OCI-M1 (cell line): ENCODE data around the gene SYCE3.
"Not testable (repeated sequence)": the region's sequence is repeated elsewhere in the genome, so short reads cannot be mapped to it uniquely, and the experiment has no call there.

ENCODE experiments used
- DNase-seq: peaks from one replicate; lab custom pipeline; 2025; lab: John Stamatoyannopoulos, UW

The SYCE3 gene

GRCh38 chr22:50520826-50521453, 41.8 kb downstream of the SYCE3 start:
- no peak for DNase-seq

- DNase-seq = not testable (repeated sequence)
Measured at GRCh38 chr22:50520184-50520583, 42.5 kb downstream of the SYCE3 start.

GRCh38 chr22:50519151-50519550, 43.6 kb downstream of the SYCE3 start:
- no peak for DNase-seq

- no peak for DNase-seq
Measured at GRCh38 chr22:50518606-50519005, 44.1 kb downstream of the SYCE3 start.

- no peak for DNase-seq
Measured at GRCh38 chr22:50517495-50518260, 45.0 kb downstream of the SYCE3 start.

- DNase-seq = no peak
Measured at GRCh38 chr22:50516891-50517290, 45.8 kb downstream of the SYCE3 start.

DNA sequence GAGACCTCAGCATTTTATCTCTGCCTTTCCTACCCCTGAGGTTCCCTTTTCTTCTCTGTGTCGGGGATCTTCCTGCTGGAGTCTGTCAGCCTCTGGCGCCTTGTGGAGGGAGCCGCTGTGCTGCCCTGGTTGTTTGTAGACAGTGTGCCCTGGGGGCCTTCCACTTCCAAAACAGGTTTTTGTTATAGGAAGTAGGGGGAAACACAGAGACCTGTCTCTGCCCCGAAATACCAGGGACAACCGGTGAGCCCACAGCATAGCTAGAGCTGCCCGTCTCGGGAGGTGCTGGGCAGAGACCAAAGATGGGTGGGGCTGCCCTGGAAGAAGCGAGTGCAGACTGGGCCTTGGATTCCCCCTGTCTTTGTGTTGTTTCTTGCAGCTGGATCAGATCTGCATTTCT, 46.7 kb downstream of the SYCE3 start:
- no peak for DNase-seq

DNA sequence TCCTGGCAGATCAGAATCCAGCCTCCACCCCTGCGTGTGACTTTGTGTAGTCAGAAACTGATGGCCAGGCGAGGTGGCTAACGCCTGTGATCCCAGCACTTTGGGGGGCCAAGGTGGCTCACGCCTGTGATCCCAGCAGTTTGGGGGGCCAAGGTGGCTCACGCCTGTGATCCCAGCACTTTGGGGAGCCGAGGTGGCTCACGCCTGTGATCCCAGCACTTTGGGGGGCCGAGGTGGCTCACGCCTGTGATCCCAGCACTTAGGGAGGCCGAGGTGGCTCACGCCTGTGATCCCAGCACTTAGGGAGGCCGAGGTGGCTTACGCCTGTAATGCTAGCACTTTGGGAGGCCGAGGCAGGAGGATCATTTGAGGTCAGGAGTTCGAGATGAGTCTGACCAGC, 49.5 kb downstream of the SYCE3 start:
- no peak for DNase-seq

GRCh38 chr22:50508897-50509296, 53.8 kb downstream of the SYCE3 start:
- no peak for DNase-seq

DNA sequence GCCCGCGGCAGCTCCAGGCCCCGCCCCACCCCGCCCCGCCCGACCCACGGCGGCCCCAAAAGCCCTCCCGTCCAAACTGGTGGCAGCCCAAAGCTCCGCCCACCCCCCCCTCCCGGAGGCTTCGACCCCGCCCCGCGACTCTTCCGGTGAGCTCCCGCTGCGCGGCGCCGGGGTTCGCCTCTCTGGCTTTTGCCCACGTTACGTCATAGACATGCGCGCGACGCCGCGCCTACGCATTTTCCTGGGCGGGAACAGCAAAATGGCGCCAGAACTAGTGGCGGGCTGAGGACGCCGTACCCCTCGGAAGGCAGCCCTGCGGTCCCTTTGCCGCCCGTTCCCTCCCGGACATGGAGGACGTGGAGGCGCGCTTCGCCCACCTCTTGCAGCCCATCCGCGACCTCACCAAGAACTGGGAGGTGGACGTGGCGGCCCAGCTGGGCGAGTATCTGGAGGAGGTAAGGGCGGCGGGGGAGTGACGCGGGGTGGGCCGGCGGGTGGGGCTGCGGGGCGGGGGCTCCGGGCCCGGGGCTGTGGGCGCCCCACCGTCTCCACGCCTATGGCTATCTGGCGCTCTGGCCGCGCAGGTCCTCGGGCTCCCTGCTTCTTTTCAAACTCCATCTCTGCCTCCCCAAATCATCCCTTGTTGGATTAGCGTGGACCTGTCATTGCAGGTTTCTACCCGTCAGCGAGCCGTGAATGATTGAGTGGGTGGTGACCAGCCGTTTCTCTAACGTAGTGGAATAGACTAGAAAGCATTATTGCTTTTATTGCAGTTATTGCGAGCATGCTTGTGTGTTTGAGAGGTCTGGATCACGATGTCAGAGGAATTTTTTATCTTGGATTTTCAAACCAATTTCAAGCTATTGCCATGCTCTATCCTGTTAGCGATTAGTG, 54.5 kb downstream of the SYCE3 start, which contains the start of gene NCAPH2:
TSS of gene NCAPH2 (plus strand) at position 234 of the 894 bp plus-strand sequence. CDS start at position 348, 114 bp downstream.
- DNase-seq = peak; percentile 97

DNA sequence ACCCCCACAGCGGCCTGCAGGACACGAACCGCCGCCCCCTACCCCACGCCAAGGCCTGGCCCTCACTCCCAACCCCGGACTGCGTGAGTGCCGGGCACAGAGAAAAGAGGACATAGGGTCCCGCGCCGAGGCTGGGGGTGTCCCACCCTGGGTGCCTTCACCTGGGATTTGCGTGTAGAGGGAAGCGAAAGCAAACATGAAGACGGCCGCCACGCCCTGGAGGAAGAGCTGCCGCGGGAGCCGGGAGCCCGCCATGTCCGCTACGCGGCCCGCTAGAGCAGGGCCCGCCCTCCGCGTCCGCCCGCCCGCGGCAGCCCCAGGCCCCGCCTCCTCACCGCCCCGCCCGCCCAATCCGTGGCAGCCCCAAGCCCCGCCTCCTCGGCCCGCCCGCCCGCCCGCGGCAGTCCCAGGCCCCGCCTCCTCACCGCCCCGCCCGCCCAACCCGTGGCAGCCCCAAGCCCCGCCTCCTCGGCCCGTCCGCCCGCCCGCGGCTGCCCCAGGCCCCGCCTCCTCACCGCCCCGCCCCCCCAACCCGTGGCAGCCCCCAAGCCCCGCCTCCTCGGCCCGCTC, 55.2 kb downstream of the SYCE3 start, which contains the start of gene LMF2:
TSS of gene LMF2 (minus strand) at position 282 of the 570 bp plus-strand sequence. CDS start at position 255, 27 bp downstream.
- no peak for DNase-seq

GRCh38 chr22:50506611-50507420, 55.9 kb downstream of the SYCE3 start:
- DNase-seq = peak; percentile 33

DNA sequence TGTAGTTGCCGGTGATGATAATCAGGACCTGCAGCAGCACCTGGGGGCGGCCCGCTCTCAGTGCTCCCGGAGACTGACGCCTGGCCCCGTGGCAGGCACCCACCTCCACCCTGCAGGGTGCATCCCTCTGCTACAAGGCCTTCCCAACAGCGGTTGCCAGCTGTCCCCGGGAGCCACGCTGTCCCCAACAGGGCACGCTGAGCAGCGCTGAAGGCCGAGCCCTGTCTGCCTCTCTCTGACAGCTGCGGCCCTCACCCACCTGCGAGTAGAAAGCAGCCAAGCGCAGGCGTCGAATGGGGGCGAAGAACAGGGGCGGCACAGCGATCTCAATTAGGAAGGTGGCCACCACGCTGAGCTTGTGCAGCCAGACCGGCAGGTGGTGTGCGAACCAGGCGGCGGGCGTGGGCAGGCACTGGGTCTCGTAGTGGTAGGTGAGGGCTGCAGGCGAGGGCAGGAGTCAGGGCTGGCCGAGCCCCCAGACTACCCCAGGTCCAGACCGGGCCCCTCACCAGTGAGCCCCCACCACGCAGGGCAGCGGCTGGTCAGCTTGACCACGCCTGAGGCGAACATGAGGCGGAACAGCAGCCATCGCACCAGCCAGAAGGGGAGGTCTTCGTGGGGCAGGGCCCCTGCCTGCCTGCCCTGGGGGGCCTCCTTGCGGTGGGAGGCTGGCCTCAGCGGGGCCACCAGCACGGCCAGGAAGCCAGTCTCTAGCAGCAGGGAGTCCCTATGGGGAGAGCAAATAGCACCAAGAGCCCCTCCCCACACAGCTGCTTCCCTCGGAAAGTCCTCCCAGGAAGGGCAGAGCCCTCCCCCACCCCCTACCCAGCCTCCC, 56.7 kb downstream of the SYCE3 start:
- no peak for DNase-seq

DNA sequence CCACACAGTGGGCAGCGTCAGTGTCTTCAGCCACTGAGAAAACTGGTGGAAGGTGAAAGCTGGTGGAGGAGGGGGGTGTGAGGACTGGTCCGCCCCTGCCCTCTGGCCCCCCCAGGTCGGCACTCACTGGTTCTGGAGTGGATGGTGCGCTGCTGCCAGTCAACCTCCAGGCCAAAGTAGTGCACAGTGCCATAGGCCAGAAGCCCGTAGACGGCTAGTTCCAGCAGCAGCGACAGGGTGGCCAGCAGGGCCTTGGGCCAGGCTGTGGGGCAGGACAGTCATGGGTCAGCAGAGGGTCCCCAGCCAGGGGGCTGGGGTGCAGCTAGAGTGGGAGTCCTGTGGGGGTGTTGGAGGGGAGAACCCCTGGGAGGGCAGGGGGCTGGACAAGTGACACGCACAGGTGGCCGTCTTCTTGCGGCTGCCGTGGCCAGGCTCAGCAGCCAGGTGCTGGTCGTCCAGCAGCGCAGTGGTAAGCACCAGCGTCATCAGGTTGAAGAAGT, 57.4 kb downstream of the SYCE3 start:
- DNase-seq = no peak

DNA sequence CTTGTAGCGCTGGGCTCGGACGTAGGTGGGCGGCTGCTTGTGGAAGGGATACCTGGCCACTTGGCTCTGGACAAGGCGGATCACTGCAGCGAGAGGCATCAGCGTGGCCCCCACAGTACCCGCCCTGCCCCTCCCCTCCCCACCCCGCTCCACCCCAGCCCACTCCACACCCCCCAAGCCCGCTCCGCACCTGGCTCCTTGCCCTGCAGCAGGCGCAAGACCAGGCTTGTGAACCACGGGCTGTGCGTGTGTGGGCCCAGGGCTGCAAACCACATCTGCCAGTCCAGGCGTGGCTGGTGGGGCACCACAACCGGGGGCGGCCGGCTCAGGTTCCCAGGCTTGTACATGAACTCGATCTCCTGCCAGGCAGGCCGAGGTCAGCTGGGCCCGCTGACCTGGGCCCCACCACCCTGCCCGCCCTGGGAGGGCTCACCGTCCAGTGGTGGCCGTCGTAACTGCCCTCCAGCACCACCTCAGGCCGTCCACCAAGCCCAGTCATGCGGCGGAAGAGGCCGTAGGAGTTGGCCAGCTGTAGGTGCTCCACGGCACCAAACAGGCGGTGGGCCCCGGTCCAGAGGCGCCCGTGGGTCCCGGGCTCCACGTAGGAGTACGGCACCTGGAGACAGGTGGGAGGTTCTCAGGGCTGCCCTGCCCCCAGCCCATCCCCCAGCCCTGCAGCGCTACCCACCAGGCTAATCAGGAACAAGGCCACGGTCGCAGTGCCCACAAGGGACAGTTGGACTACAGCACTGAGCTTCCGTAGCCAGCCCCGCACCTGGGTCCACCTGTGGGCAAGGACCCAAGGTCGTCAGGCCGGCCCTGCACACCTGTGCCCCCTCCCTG, 58.1 kb downstream of the SYCE3 start:
- no peak for DNase-seq

GRCh38 chr22:50503475-50504145, 59.1 kb downstream of the SYCE3 start:
- no peak for DNase-seq

DNA sequence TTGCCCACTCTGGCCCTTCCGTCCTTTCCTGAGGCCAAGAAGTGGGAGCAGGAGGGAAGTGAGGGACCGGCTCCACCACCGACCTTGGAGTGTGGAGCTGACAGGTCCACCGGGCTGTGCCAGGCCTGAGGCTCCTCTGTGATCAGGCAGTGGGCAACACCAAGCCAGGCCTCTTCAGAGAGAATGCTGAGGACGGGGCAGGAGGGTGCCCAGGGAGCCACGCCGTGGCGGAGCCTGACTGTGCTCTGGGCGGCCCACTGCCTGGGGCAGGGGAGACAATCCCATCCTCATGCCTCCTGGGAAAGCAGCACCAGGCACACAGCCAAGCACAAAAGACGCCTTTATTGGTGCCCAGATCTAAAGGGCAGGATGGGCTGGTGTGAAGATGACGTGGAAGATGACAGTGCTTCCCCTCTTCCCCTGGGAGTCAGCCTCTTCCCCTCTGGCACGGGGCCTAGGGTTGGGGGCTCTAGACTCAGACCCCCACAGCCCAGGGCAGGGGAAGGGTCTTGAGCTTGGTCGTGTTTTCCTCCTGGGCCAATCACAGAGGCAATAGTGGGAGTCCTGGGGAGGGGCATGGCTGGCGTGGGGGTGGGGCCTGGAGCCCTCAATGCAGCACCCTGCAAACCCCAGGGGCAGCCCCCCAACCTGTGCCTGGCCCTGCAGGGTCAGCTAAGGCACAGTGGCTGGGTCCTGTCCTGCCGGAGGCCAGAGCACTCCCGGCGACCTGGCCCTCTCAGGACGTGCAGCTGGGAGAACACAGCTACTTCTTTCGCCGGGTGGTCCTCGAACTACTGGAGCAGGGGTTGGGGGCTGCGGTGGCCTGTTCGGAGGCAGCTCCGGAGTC, 59.9 kb downstream of the SYCE3 start:
- DNase-seq = no peak

- DNase-seq = no peak
Measured at GRCh38 chr22:50502096-50502495, 60.6 kb downstream of the SYCE3 start.
